Esophagus squamous epithelium (tissue), 5 donors: ENCODE measurements around the gene PDK4. TPM values are rescaled to one million over a fixed set of nuclear protein-coding genes. Genes with fewer than 3 reads are reported as not detected.
A peak's percentile ranks its signal among the peaks of the same experiment; 100 is the strongest.

Source experiments
- DNase-seq: peaks from one replicate; lab custom pipeline; 2025; lab: John Stamatoyannopoulos, UW
- H3K27ac ChIP-seq, 4 donors: fragments of 200-600 bp; sonication (generic); one replicate each; pipeline ENCODE4 v1.5.1; 2016 to 2019; ENCODE audit warnings: mild to moderate bottlenecking in 1 of 4
- H3K27me3 ChIP-seq, 4 donors: fragments of 200-600 bp; sonication (generic); 1 replicate in 3 of 4; 2 replicates in 1 of 4; pipeline versions ENCODE4 v1.5.1 to v1.6.0; 2017 to 2021; ENCODE audit warnings: antibody characterized with exemption in 1 of 4
- H3K36me3 ChIP-seq, 3 donors: fragments of 200-600 bp; sonication (generic); one replicate each; pipeline ENCODE4 v1.5.1; 2016 to 2019
- H3K4me1 ChIP-seq, 3 donors: fragments of 200-600 bp; sonication (generic); one replicate each; pipeline ENCODE4 v1.5.1; 2017 to 2019
- H3K4me3 ChIP-seq, 4 donors: fragments of 200-600 bp; sonication (generic); 1 replicate in 3 of 4; 2 replicates in 1 of 4; pipeline ENCODE4 v1.5.1; 2016 to 2019; ENCODE audit warnings: mild to moderate bottlenecking in 2 of 4, moderate library complexity in 1 of 4
- H3K9me3 ChIP-seq, 3 donors: fragments of 200-600 bp; sonication (generic); one replicate each; pipeline ENCODE4 v1.5.1; 2016 to 2019
- POLR2A ChIP-seq, 4 donors: fragments of 450-650 bp; IDR thresholded peaks; one replicate each; pipeline ENCODE4 v1.6.1; 2017; ENCODE audit warnings: antibody characterized with exemption in 4 of 4, mild to moderate bottlenecking in 4 of 4, moderate library complexity in 3 of 4
- WGBS, 2 donors: methylation state at CpG; one replicate each; pipeline ENCODE4 v1.1.5; 2018; 5-methylcytosine and 5-hydroxymethylcytosine counted together
- intact Hi-C: fragments of 100-400 bp; cut with DNase I; formaldehyde crosslinking; loops from one replicate; pipeline ENCODE4 v1.15.0; 2022
- total RNA-seq, 4 donors: library from RNA; depleted of rRNA; stranded (reverse); fragments of >200 nt; gene quantifications; one replicate each; pipeline ENCODE4 v1.1.0, GENCODE V29; 2016
- TF ChIP-seq, protein P1 (sequence below), 6 experiments: fragments of 450-650 bp in 4 of 6; fragments of 200-600 bp in 2 of 6; sonication (generic) in 2 of 6; IDR thresholded peaks; one replicate each; pipeline ENCODE4 v1.5.1; 2016 to 2019; ENCODE audit warnings: antibody characterized with exemption in 6 of 6, mild to moderate bottlenecking in 4 of 6, moderate library complexity in 4 of 6
- donor health status: DM: yes; HTN: yes; CAD: no.

The PDK4 gene
- total RNA-seq: 100 to 1,000 TPM in 2 of 4 donors, 1 to 10 TPM in 2; 4.1 to 129 (median 64.6) TPM

GRCh38 chr7:95596198-95597063, at the start of gene PDK4:
PDK4 (minus strand) TSS chr7:95596516; CDS start chr7:95596293, 223 bp downstream.
- intact Hi-C loops: no loop called here
- 2 to 12% methylated on average over 12 to 14 of the region's 63 CpGs for WGBS, 2 donors
- peak in 2 of 4 donors; percentile 82 to 93 for TF ChIP-seq POLR2A (IDR thresholded peaks at IDR 0.05)
- TF ChIP-seq, protein P1, sequence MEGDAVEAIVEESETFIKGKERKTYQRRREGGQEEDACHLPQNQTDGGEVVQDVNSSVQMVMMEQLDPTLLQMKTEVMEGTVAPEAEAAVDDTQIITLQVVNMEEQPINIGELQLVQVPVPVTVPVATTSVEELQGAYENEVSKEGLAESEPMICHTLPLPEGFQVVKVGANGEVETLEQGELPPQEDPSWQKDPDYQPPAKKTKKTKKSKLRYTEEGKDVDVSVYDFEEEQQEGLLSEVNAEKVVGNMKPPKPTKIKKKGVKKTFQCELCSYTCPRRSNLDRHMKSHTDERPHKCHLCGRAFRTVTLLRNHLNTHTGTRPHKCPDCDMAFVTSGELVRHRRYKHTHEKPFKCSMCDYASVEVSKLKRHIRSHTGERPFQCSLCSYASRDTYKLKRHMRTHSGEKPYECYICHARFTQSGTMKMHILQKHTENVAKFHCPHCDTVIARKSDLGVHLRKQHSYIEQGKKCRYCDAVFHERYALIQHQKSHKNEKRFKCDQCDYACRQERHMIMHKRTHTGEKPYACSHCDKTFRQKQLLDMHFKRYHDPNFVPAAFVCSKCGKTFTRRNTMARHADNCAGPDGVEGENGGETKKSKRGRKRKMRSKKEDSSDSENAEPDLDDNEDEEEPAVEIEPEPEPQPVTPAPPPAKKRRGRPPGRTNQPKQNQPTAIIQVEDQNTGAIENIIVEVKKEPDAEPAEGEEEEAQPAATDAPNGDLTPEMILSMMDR (IDR thresholded peaks at IDR 0.05): no peak

GRCh38 chr7:95642173-95642572, 45.9 kb upstream of the PDK4 start:
- no peaks in the 10 kb centered on the region for H3K4me1 ChIP-seq
- no peak for TF ChIP-seq POLR2A (IDR thresholded peaks at IDR 0.05)
- TF ChIP-seq, protein P1 (IDR thresholded peaks at IDR 0.05): no peak
- WGBS, 2 donors: 67 to 68% methylated on average over 5 of the region's 5 CpGs
- no peak for DNase-seq
- no peaks in the 10 kb centered on the region for H3K36me3 ChIP-seq
- H3K27me3 ChIP-seq: no peaks in the 10 kb centered on the region
- no peaks in the 10 kb centered on the region for H3K9me3 ChIP-seq
- H3K27ac ChIP-seq: no peak overlapping the region
- no peak overlapping the region for H3K4me3 ChIP-seq
- intact Hi-C loops: no loop called here

More at GRCh38 chr7:95596198-95597063, at the start of gene PDK4:
- Histone ChIP-seq H3K4me3 (peak within 1 kb of the TSS; percentile 51 to 86 (median 72)), H3K9me3 (no peaks in the 10 kb centered on the region), H3K4me1 (peaks cover 0 to 15% (median 5%) of the 10 kb centered on the region in 3 donors), H3K36me3 (peaks cover 0 to 30% (median 12%) of the 10 kb centered on the region in 3 donors), H3K27ac (peak within 1 kb of the TSS; percentile 77 to 98 (median 94)), H3K27me3 (no peaks in the 10 kb centered on the region)
- peak; percentile 20 for DNase-seq

- no peaks in the 10 kb centered on the region for H3K9me3 ChIP-seq
Observed at GRCh38 chr7:95636140-95636940, 40.0 kb upstream of the PDK4 start.

DNA sequence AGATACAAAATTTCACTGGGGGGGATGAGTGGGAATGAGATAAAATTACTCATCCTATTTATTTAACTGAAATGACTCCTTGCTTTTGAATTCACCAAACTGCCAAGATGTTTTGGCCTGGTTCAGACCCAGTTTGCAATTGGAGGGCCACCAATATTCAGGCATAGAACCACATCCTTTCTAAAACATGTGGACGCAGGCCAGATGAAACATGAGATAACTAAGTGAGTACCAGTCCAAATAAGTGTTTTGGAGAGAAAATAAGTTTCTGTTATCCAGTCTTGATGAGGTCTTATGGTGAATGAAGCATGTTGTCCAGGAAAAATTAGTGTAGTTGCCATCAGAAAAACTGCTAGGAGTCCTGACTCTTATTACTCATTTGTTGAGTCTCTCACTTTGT, 36.3 kb upstream of the PDK4 start:
- H3K27ac ChIP-seq: peak overlapping the region in 3 of 4 donors; percentile 3 to 69 (median 35)
- no peaks in the 10 kb centered on the region for H3K9me3 ChIP-seq
- intact Hi-C loops: no loop called here
- no peak for DNase-seq
- H3K4me3 ChIP-seq: no peak overlapping the region
- WGBS, 2 donors: 0 to 56% methylated on average over 1 of the region's 1 CpG
- no peaks in the 10 kb centered on the region for H3K36me3 ChIP-seq
- no peaks in the 10 kb centered on the region for H3K27me3 ChIP-seq
- H3K4me1 ChIP-seq: peaks cover 0 to 3% (median 0%) of the 10 kb centered on the region in 3 donors
- no peak for TF ChIP-seq POLR2A (IDR thresholded peaks at IDR 0.05)
- TF ChIP-seq, protein P1 (IDR thresholded peaks at IDR 0.05): no peak

More at GRCh38 chr7:95636140-95636940, 40.0 kb upstream of the PDK4 start:
- WGBS, 2 donors: 34 to 37% methylated on average over 2 of the region's 2 CpGs
- no peak for DNase-seq
- intact Hi-C loops: no loop called here
- TF ChIP-seq, protein P1 (IDR thresholded peaks at IDR 0.05): no peak
- no peak for TF ChIP-seq POLR2A (IDR thresholded peaks at IDR 0.05)
- Histone ChIP-seq H3K4me1 (no peaks in the 10 kb centered on the region), H3K4me3 (no peak overlapping the region), H3K27ac (no peak overlapping the region), H3K27me3 (no peaks in the 10 kb centered on the region), H3K36me3 (no peaks in the 10 kb centered on the region)
